Left ventricle myocardium inferior (tissue), 1 donor: Measurements from ENCODE around the gene RBFOX2. TPM values are rescaled to one million over a fixed set of nuclear protein-coding genes. Genes with fewer than 3 reads are reported as not detected.

Source experiments
- total RNA-seq: library from RNA; stranded (reverse); fragmentation: NEBNext Ultra II Directional; extraction: Animal tissue kit (Norgen Biotek cat#: 25700); gene quantifications from one replicate; pipeline ENCODE4 v1.2.1, GENCODE V29; 2021
- donor health status: DM: no; HTN: yes; CAD: no; lungs with severe emphysema.

The RBFOX2 gene
- total RNA-seq, 1 donor from 2014 or later, result 75.4 TPM

Other genes with a start within 250 kb of the RBFOX2 start
- 21.3 TPM for gene APOL3, start 131.9 kb upstream of the RBFOX2 start, total RNA-seq
- 4.7 TPM for gene APOL4, start 173.0 kb upstream of the RBFOX2 start, total RNA-seq
- 69.6 TPM for gene APOL2, start 210.7 kb upstream of the RBFOX2 start, total RNA-seq
- gene APOL1, start 224.3 kb upstream of the RBFOX2 start, total RNA-seq, result 15.2 TPM